ENCODE measurements around the gene PCBP3. TPM values are rescaled to one million over a fixed set of nuclear protein-coding genes. Genes with fewer than 3 reads are reported as not detected.

PCBP3 gene
- polyA plus RNA-seq, 1 donor (not counting 4 experiments of a cell fraction or from before 2014, with no cell fraction given) = 0.25 TPM

DNA sequence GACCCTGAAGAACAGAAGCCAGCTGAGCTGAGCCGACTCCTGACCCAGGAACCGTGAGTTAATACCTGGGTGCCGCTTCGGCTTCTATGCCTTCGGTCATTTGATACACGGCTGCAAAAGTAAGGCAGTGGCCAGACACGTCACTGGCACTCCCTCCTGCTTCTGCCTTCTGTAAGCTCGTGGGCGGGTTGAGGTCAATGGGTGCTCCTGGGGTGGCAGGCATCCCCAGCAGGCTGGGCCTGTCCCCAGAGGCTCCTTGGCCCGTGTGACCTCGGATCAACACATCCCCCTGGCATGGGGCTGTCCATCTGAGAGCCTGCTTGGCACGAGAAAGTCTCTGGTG lies 302.3 kb downstream of the PCBP3 start:
- Histone ChIP-seq H3K36me3 (ENCODE audit: control insufficient read depth in 2 of 2, extremely low read depth in 1 of 2, insufficient read depth in 2 of 2, low read length in 2 of 2) (no peaks in the 10 kb centered on the region), H3K27ac (ENCODE audit: control insufficient read depth, insufficient read depth, low read length) (no peak overlapping the region), H3K4me3 (ENCODE audit: control insufficient read depth in 2 of 3, extremely low read depth in 1 of 3, insufficient read depth in 2 of 3, low read depth in 1 of 3, low read length in 3 of 3) (no peak overlapping the region), H4K20me1 (ENCODE audit: control insufficient read depth, extremely low read depth, insufficient read depth, low read length) (no peaks in the 10 kb centered on the region), H3K9me3 (ENCODE audit: control insufficient read depth, low read depth, low read length) (no peaks in the 10 kb centered on the region), H3K9ac (ENCODE audit: control insufficient read depth, extremely low read depth, insufficient read depth, low read length) (no peak overlapping the region), H2AFZ (ENCODE audit: control insufficient read depth, low read length) (no peak overlapping the region), H3K4me1 (ENCODE audit: control insufficient read depth, extremely low read depth, insufficient read depth, low read length) (peaks cover 12% of the 10 kb centered on the region), H3K4me2 (ENCODE audit: control insufficient read depth, extremely low read depth, insufficient read depth, low read depth, low read length) (no peak overlapping the region), H3K79me2 (ENCODE audit: control insufficient read depth, insufficient read depth, low read length) (no peaks in the 10 kb centered on the region), H3K27me3 (ENCODE audit: control insufficient read depth, extremely low read depth, insufficient read depth, low read length) (peaks cover 32% of the 10 kb centered on the region), H3K9me1 (ENCODE audit: control insufficient read depth, extremely low read depth, insufficient read depth, low read length) (no peaks in the 10 kb centered on the region)
- dilution Hi-C loops (cut with MboI; ENCODE audit: extremely low pct_ligation_motif_present, low sequenced_read_pairs) = no loop called here
- DNase-seq (ENCODE audit: low read depth, low spot score) (no peak), FAIRE-seq (no peak)
- TF ChIP-seq CTCF (optimal IDR thresholded peaks at IDR 0.05 in 1 of 3, IDR thresholded peaks at IDR 0.05 in 1 of 3, conservative IDR thresholded peaks at IDR 0.05 in 1 of 3; ENCODE audit: extremely low read depth in 1 of 3, insufficient read depth in 2 of 3, low read length in 3 of 3) = no peak
- no peak for TF ChIP-seq EZH2 (IDR thresholded peaks at IDR 0.05; ENCODE audit: low read length)

- Histone ChIP-seq H3K27me3 (ENCODE audit: control insufficient read depth, extremely low read depth, insufficient read depth, low read length) (peaks cover 36% of the 10 kb centered on the region), H2AFZ (ENCODE audit: control insufficient read depth, low read length) (no peak overlapping the region), H3K4me2 (ENCODE audit: control insufficient read depth, extremely low read depth, insufficient read depth, low read depth, low read length) (no peak overlapping the region), H3K4me1 (ENCODE audit: control insufficient read depth, extremely low read depth, insufficient read depth, low read length) (peaks cover 14% of the 10 kb centered on the region), H4K20me1 (ENCODE audit: control insufficient read depth, extremely low read depth, insufficient read depth, low read length) (no peaks in the 10 kb centered on the region), H3K9me3 (ENCODE audit: control insufficient read depth, low read depth, low read length) (no peaks in the 10 kb centered on the region), H3K9me1 (ENCODE audit: control insufficient read depth, extremely low read depth, insufficient read depth, low read length) (no peaks in the 10 kb centered on the region), H3K36me3 (ENCODE audit: control insufficient read depth in 2 of 2, extremely low read depth in 1 of 2, insufficient read depth in 2 of 2, low read length in 2 of 2) (no peaks in the 10 kb centered on the region), H3K9ac (ENCODE audit: control insufficient read depth, extremely low read depth, insufficient read depth, low read length) (no peak overlapping the region), H3K27ac (ENCODE audit: control insufficient read depth, insufficient read depth, low read length) (no peak overlapping the region), H3K79me2 (ENCODE audit: control insufficient read depth, insufficient read depth, low read length) (no peaks in the 10 kb centered on the region), H3K4me3 (ENCODE audit: control insufficient read depth in 2 of 3, extremely low read depth in 1 of 3, insufficient read depth in 2 of 3, low read depth in 1 of 3, low read length in 3 of 3) (no peak overlapping the region)
- FAIRE-seq (no peak), DNase-seq (ENCODE audit: low read depth, low spot score) (no peak)
- dilution Hi-C loops (cut with MboI; ENCODE audit: extremely low pct_ligation_motif_present, low sequenced_read_pairs) = no loop called here
- TF ChIP-seq EZH2 (IDR thresholded peaks at IDR 0.05; ENCODE audit: low read length) = no peak
- TF ChIP-seq CTCF (optimal IDR thresholded peaks at IDR 0.05 in 1 of 3, IDR thresholded peaks at IDR 0.05 in 1 of 3, conservative IDR thresholded peaks at IDR 0.05 in 1 of 3; ENCODE audit: extremely low read depth in 1 of 3, insufficient read depth in 2 of 3, low read length in 3 of 3) = no peak
Measured at GRCh38 chr21:45947296-45947695, 303.8 kb downstream of the PCBP3 start.
